Activated CD4-positive, alpha-beta T cell treated with anti-CD3 and anti-CD28 coated beads for 24 hours (primary cell): ENCODE measurements around the gene DNAJB14.
A peak's percentile ranks its signal among the peaks of the same experiment; 100 is the strongest.

ENCODE experiments used
- DNase-seq, 2 donors: peaks; one replicate each; pipeline ENCODE4 v3.0.0-alpha.2; 2020; ENCODE audit warnings: low read depth in 2 of 2

Gene DNAJB14

GRCh38 chr4:99945718-99946355, 581 bp downstream of the DNAJB14 start:
- DNase-seq = no peak

- DNase-seq = no peak
These were observed 2.4 kb downstream of the DNAJB14 start for GRCh38 chr4:99943904-99944437.

GRCh38 chr4:99938243-99938753, 8.1 kb downstream of the DNAJB14 start:
- no peak for DNase-seq

GRCh38 chr4:99934891-99935290, 11.5 kb downstream of the DNAJB14 start:
- DNase-seq = no peak

DNA sequence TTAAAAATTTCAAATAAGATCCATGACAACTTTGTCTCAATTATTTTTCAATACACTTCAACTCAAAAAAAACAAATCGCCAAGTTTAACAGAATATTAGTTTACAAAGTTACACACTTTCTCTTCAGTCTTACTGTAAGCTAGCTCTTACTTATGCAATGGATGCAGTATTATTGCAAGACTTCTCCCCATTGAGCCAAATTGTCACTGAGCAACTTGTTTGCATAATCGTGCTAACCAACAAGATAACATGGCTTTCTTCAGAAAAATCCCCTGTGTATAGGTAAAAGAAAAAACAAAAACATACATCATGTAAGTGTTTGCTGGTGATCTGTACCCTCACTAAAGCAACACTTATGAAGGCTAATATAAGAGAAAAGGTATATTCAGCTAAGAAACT, 18.9 kb downstream of the DNAJB14 start:
- DNase-seq = no peak

DNA sequence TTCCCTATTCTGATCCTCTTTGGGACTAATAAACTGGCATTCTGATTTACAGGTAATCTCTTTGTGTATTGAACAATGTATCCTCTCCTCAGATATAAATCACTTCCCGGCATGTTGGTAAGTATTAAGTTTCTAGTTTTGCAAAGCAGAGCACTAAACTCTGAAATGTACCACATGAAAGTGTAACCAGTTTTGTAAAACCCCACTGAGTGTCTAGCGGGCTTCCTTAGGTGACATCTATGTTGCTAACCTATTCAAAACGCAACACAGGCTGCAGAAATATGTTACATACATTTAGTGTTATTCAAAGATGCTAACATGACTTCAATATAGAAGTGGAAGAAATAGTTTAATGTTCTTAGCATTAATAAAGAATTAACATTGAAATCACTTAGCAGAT, 25.2 kb downstream of the DNAJB14 start:
- DNase-seq = no peak

GRCh38 chr4:99918656-99919055, 27.8 kb downstream of the DNAJB14 start:
- no peak for DNase-seq

GRCh38 chr4:99917575-99917974, 28.8 kb downstream of the DNAJB14 start:
- DNase-seq = no peak

DNA sequence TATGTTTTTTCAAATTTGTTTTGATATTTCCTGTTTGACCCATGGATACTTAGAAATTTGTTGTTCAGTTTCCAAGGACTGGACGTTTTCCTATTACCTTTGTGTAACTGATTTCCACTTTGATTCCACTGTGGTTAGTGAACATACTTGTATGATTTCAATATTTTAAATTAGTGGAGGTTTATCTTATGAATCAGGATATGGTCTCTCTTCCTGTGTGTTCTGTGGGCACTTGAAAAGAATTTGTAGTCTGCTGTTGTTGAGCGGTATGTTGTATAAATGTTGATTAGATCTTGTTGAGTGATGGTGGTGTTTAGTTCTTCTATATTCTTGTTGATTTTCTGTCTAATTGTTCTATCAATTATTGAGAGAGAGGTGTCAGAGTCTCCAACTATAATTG, 31.0 kb downstream of the DNAJB14 start:
- DNase-seq = no peak

DNA sequence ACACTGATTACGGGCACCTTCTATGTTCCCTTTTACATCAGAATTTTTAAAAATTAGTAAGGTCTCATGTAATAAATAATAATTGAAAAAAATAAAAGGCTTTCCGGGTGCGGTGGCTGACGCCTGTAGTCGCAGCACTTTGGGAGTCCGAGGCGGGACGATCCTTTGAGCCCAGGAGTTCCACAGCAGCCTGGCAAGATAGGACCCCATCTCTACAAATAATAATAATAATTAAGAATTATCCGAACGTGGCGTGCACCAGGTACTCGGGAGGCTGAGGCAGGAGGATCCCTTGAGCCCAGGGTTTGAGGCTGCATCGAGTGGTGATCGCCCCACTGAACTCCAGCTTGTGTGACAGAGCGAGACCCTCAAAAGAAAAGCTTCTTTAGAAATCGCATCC, 51.4 kb downstream of the DNAJB14 start:
- no peak for DNase-seq

GRCh38 chr4:99894161-99894997, 52.0 kb downstream of the DNAJB14 start, which contains the start of gene LAMTOR3:
LAMTOR3 (minus strand) TSS chr4:99894427; CDS start chr4:99893963, 464 bp downstream.
- DNase-seq = peak; percentile 71 to 76

- DNase-seq = no peak
These were observed 52.6 kb downstream of the DNAJB14 start for GRCh38 chr4:99893839-99894160.

DNA sequence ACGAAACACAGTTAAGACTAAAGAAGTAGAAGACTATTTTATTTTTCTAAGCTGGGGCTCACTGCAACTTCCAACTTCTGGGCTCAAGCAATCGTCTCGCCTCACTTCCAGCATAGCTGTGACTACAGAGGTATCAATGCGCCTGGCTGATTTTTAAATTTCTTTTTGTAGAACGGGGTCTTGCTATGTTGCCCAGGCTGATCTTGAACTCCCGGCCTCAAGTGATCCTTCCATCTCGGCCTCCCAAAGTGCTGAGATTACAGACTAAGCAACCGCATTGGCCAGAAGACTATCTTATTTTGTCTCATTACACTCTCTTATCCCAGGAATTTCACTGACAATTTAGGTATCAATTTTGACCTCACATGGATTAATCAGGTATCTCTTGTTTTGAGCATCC, 53.4 kb downstream of the DNAJB14 start:
- no peak for DNase-seq

- DNase-seq = no peak
These were observed 55.1 kb downstream of the DNAJB14 start for GRCh38 chr4:99891351-99891750.

DNA sequence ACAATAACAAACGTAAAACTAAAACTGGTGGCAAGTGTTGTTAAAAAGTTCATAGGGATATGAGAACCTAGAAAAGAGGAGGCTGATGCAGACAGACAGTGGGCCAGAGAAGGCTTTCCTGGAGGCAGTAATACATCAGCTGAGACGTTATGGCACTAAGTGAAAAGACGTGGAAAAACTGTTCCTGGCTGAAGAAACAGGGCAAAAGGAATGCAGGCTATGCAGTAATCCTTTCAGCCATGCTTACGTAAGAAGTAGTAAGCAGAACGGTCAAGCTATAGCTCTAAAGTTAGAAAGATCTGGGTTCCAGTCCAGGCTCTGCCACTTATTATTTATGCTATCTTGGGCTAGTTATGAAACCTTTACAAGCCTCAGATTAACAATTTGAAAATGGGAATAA, 58.6 kb downstream of the DNAJB14 start:
- no peak for DNase-seq

- DNase-seq = no peak
These were observed 60.3 kb downstream of the DNAJB14 start for GRCh38 chr4:99886146-99886545.

- DNase-seq = no peak
These were observed 60.7 kb downstream of the DNAJB14 start for GRCh38 chr4:99885687-99886086.

DNA sequence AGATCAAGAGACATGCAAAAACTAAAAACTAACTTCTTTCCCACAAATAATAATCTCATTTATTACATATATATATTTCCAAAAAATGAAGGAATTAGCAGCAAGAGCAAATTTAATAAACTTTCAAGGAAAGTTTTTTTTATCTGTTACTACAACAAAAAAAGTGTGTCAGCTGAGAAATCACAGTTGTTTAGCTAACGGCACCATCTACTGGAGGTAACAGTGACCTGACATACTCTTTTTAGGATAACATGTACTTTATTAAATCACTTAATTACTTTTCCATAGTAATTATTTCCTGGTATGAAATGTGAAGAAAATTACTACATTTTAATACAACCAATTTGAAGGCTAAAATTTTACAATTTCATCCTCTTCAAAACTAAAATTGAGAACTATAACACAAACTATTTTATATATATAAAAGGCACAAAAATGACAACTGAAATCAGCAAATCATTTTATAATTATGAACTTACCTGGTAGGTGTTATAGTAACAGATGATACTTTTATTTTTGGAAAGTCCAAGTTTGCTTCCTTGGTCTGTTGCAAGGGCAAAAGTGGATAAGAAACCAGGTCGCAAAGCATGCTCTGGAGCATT, 61.3 kb downstream of the DNAJB14 start:
- DNase-seq = no peak

- DNase-seq = no peak
These were observed 67.0 kb downstream of the DNAJB14 start for GRCh38 chr4:99879458-99879857.

DNA sequence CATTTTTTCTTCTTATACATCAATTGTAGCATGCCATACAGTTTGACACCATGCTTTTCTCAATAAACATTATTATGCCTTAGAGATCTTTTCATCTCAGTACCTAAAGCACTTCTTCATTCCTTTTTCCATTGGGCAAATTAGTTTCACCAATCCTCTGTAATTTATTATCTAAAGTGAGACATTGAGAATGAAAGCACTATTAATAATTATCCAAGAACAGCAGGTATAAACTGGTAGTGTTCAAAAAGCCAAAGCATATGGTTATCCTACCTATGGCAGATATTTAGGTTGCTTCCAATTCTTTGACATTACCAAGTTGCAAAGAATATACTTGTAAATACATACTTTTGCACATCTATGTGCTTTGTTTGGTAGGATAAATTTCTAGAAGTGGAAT, 67.8 kb downstream of the DNAJB14 start:
- DNase-seq = no peak

DNA sequence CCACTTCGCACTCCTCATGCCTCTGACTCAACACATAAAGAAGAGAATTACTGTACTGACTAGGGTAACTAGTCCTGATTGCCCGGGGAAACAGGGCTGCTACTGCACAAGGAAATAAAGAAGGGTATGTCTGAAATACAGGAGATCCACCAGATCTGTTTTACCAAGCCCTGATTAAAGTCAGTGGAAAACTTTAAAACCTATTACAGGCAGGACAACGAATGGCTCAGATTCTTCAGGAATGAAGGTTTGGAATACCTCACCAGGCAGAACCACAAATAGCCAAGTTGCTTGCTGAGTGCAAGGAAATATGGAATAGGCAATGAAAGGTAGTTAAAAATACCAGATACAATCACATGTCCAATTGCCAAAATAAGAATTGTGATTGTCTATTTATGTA, 69.5 kb downstream of the DNAJB14 start:
- DNase-seq = no peak

DNA sequence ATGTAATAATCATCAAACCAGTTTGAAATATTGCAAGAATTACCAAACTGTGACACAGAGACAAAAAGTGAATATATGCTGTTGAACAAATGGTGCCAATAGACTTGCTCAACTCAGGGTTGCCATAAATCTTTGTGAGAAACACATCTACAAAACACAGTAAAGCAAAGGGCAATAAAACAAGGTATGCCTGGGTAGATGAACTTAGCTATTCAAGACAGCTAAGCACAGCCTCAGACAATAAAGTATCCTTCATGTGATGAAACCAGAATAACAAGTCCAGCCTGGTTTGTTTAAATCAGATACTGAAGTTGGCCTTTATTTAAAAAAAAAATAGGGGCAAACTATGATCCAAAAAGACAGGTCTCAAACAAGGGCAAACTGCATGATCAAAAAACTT, 71.3 kb downstream of the DNAJB14 start:
- no peak for DNase-seq

GRCh38 chr4:99872570-99872969, 73.8 kb downstream of the DNAJB14 start:
- no peak for DNase-seq
